Loucy (cell line): ENCODE results near the gene SF3A1.

ENCODE experiments used
- EZH2phosphoT487 ChIP-seq: fragments of 200-600 bp; IDR thresholded peaks from 2 replicates; pipeline ENCODE4 v1.6.1; 2018; ENCODE audit warnings: antibody characterized with exemption, mild to moderate bottlenecking, moderate library complexity, borderline replicate concordance
- TF ChIP-seq, protein P1 (sequence below): fragments of 200-600 bp; sonication (generic); conservative IDR thresholded peaks from 2 replicates; pipeline ENCODE4 v1.5.1; 2014; ENCODE audit warnings: mild to moderate bottlenecking, antibody characterized with exemption, low read length

DNA sequence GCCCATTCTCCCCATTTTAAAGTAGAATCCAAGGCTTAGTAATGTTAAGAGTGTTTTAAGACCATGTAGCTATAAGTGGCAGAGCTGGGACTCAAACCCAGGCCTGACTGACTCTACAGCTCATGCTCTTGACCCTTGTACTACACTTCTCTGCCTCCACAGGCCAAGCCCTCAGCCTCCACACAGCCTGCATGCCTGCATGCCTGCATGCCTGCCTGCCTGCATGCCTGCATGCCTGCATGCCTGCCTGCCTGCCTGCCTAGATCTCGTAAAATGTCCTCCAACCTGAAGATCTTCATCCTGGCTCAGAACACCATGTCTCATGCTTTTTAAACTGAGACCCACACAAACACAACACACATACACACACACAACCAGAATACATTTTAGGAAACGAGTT lies 48.6 kb downstream of the SF3A1 start:
- TF ChIP-seq, protein P1, sequence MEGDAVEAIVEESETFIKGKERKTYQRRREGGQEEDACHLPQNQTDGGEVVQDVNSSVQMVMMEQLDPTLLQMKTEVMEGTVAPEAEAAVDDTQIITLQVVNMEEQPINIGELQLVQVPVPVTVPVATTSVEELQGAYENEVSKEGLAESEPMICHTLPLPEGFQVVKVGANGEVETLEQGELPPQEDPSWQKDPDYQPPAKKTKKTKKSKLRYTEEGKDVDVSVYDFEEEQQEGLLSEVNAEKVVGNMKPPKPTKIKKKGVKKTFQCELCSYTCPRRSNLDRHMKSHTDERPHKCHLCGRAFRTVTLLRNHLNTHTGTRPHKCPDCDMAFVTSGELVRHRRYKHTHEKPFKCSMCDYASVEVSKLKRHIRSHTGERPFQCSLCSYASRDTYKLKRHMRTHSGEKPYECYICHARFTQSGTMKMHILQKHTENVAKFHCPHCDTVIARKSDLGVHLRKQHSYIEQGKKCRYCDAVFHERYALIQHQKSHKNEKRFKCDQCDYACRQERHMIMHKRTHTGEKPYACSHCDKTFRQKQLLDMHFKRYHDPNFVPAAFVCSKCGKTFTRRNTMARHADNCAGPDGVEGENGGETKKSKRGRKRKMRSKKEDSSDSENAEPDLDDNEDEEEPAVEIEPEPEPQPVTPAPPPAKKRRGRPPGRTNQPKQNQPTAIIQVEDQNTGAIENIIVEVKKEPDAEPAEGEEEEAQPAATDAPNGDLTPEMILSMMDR: no peak
- no peak for TF ChIP-seq EZH2phosphoT487
